ENCODE data around the gene HHAT.

HHAT gene

DNA sequence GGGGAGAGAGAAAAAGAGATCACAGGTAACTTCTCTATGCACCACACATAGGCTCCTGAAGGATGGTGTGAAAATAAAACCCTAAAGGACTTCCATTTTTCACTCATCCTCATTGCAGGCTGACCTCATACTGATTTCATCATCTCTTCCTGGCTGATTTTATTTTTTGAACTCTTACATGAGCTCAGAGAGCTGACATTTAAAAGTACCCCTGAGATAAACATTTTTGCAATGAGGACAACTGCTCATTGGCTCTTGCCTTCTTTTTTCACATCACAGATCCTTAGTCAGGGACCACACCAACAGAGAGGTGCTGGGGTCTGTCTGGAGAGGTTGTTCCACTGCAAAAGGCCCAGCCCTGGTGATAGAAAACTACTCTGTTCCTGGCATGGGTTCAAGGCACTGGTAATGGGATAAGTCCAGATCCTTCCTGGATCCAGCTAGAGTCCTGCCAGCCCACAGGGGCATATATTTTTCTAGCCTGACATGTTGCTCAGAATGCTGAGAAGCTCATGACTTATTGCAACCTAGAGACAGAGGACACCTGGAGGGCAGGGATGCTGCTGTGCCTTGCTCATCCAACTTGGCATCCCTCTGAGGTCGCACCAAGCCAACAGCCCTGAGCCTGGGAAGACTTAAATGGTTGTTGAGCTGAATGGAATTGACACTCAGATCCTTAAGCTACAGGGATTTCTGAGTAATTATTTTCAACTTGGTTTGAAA lies 360.0 kb downstream of the HHAT start:
- Histone ChIP-seq H3K27ac (ENCODE audit: low read depth, low read length, poor library complexity, severe bottlenecking) (no peak overlapping the region), H3K4me1 (ENCODE audit: insufficient read depth, low read length, severe bottlenecking) (no peaks in the 10 kb centered on the region), H3K4me2 (ENCODE audit: low read length) (no peak overlapping the region)

GRCh38 chr1:210689826-210690225 lies 361.1 kb downstream of the HHAT start:
- Histone ChIP-seq H3K4me2 (ENCODE audit: low read length) (no peak overlapping the region), H3K79me2 (ENCODE audit: insufficient read depth, low read length) (no peaks in the 10 kb centered on the region), H3K36me3 (ENCODE audit: insufficient read depth, low read length) (no peaks in the 10 kb centered on the region), H3K9me3 (ENCODE audit: low read length) (no peaks in the 10 kb centered on the region), H3K9me2 (ENCODE audit: low read depth, low read length) (no peaks in the 10 kb centered on the region), H4K20me1 (ENCODE audit: insufficient read depth, low read length) (no peaks in the 10 kb centered on the region), H3K9ac (ENCODE audit: low read length) (no peak overlapping the region), H3F3A (ENCODE audit: insufficient read depth, low read length) (no peaks in the 10 kb centered on the region), H2AFZ (ENCODE audit: low read length) (no peak overlapping the region), H3K27me3 (ENCODE audit: insufficient read depth, low read length) (no peaks in the 10 kb centered on the region), H3K27ac (ENCODE audit: low read depth, low read length, poor library complexity, severe bottlenecking) (no peak overlapping the region), H3K4me3 (ENCODE audit: low read depth, low read length, poor library complexity, severe bottlenecking) (no peak overlapping the region), H3K4me1 (ENCODE audit: insufficient read depth, low read length, severe bottlenecking) (no peaks in the 10 kb centered on the region)
- TF ChIP-seq EZH2 (IDR thresholded peaks at IDR 0.05; ENCODE audit: borderline replicate concordance, low read length) = no peak
- TF ChIP-seq, protein P1, sequence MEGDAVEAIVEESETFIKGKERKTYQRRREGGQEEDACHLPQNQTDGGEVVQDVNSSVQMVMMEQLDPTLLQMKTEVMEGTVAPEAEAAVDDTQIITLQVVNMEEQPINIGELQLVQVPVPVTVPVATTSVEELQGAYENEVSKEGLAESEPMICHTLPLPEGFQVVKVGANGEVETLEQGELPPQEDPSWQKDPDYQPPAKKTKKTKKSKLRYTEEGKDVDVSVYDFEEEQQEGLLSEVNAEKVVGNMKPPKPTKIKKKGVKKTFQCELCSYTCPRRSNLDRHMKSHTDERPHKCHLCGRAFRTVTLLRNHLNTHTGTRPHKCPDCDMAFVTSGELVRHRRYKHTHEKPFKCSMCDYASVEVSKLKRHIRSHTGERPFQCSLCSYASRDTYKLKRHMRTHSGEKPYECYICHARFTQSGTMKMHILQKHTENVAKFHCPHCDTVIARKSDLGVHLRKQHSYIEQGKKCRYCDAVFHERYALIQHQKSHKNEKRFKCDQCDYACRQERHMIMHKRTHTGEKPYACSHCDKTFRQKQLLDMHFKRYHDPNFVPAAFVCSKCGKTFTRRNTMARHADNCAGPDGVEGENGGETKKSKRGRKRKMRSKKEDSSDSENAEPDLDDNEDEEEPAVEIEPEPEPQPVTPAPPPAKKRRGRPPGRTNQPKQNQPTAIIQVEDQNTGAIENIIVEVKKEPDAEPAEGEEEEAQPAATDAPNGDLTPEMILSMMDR (IDR thresholded peaks at IDR 0.05; ENCODE audit: low read length) = no peak

More for the DNA sequence above, 360.0 kb downstream of the HHAT start:
- Histone ChIP-seq H3K79me2 (ENCODE audit: insufficient read depth, low read length) (no peaks in the 10 kb centered on the region), H3K9me2 (ENCODE audit: low read depth, low read length) (no peaks in the 10 kb centered on the region), H3K27me3 (ENCODE audit: insufficient read depth, low read length) (no peaks in the 10 kb centered on the region), H3F3A (ENCODE audit: insufficient read depth, low read length) (no peaks in the 10 kb centered on the region), H2AFZ (ENCODE audit: low read length) (no peak overlapping the region), H3K9me3 (ENCODE audit: low read length) (no peaks in the 10 kb centered on the region), H3K4me3 (ENCODE audit: low read depth, low read length, poor library complexity, severe bottlenecking) (no peak overlapping the region), H4K20me1 (ENCODE audit: insufficient read depth, low read length) (no peaks in the 10 kb centered on the region), H3K36me3 (ENCODE audit: insufficient read depth, low read length) (no peaks in the 10 kb centered on the region), H3K9ac (ENCODE audit: low read length) (no peak overlapping the region)
- TF ChIP-seq EZH2 (IDR thresholded peaks at IDR 0.05; ENCODE audit: borderline replicate concordance, low read length) = no peak
- TF ChIP-seq, protein P1 (IDR thresholded peaks at IDR 0.05; ENCODE audit: low read length) = no peak

DNA sequence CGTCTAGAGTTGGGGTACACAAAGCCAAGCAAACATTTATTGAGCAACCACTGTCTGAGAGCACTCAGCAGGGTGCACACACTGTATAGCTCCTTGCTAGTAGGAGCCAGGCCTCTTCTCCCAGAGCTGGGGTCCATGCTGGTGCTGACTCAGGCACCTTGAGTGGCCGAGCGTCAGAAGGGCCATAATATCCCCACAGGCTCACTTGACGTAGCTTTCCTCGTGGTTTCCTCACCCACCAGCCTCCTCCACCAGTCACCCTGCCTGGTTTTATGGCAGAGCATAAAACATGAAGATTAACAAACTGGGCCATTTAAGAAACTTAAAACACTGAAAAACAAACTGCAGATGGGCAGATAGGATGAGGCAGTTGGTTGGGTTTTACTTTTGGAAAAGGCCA lies 361.5 kb downstream of the HHAT start:
- no peak for TF ChIP-seq EZH2 (IDR thresholded peaks at IDR 0.05; ENCODE audit: borderline replicate concordance, low read length)
- TF ChIP-seq, protein P1 (IDR thresholded peaks at IDR 0.05; ENCODE audit: low read length) = no peak
- H3K36me3 ChIP-seq (ENCODE audit: insufficient read depth, low read length) = no peaks in the 10 kb centered on the region
- H3K4me2 ChIP-seq (ENCODE audit: low read length) = no peak overlapping the region
- H2AFZ ChIP-seq (ENCODE audit: low read length) = no peak overlapping the region
- H3K4me3 ChIP-seq (ENCODE audit: low read depth, low read length, poor library complexity, severe bottlenecking) = no peak overlapping the region
- no peak overlapping the region for H3K27ac ChIP-seq (ENCODE audit: low read depth, low read length, poor library complexity, severe bottlenecking)
- H4K20me1 ChIP-seq (ENCODE audit: insufficient read depth, low read length) = no peaks in the 10 kb centered on the region
- H3K27me3 ChIP-seq (ENCODE audit: insufficient read depth, low read length) = no peaks in the 10 kb centered on the region
- no peaks in the 10 kb centered on the region for H3K79me2 ChIP-seq (ENCODE audit: insufficient read depth, low read length)
- H3F3A ChIP-seq (ENCODE audit: insufficient read depth, low read length) = no peaks in the 10 kb centered on the region
- H3K4me1 ChIP-seq (ENCODE audit: insufficient read depth, low read length, severe bottlenecking) = no peaks in the 10 kb centered on the region
- H3K9me2 ChIP-seq (ENCODE audit: low read depth, low read length) = no peaks in the 10 kb centered on the region
- H3K9ac ChIP-seq (ENCODE audit: low read length) = no peak overlapping the region
- H3K9me3 ChIP-seq (ENCODE audit: low read length) = no peaks in the 10 kb centered on the region

Measured in OCI-LY1 (cell line).